ENCODE results near the gene ANKS3.
"Not testable (repeated sequence)": the region's sequence is repeated elsewhere in the genome, so short reads cannot be mapped to it uniquely, and the experiment has no call there.

The ANKS3 gene

DNA sequence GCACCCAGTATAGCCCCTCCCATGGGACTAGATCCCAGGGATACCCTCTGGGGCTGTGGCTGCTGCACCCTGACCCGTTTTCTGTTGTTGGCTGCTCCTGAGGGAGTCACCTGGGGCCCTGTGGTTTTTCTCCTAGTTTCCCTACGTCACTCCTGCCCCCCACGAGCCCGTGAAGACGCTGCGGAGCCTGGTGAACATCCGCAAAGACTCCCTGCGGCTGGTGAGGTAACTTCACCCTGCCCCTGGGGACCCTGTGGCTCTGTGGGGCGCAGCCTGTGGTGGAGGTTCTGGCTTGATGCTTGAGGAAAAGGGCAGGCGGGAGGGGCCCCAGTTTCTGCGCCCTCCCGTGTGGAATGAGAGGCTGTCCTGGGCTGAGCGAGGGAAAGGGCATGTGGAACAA lies 82.2 kb downstream of the ANKS3 start:
- DNase-seq (ENCODE audit: low read depth): no peak
- TF ChIP-seq, protein P1, sequence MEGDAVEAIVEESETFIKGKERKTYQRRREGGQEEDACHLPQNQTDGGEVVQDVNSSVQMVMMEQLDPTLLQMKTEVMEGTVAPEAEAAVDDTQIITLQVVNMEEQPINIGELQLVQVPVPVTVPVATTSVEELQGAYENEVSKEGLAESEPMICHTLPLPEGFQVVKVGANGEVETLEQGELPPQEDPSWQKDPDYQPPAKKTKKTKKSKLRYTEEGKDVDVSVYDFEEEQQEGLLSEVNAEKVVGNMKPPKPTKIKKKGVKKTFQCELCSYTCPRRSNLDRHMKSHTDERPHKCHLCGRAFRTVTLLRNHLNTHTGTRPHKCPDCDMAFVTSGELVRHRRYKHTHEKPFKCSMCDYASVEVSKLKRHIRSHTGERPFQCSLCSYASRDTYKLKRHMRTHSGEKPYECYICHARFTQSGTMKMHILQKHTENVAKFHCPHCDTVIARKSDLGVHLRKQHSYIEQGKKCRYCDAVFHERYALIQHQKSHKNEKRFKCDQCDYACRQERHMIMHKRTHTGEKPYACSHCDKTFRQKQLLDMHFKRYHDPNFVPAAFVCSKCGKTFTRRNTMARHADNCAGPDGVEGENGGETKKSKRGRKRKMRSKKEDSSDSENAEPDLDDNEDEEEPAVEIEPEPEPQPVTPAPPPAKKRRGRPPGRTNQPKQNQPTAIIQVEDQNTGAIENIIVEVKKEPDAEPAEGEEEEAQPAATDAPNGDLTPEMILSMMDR (conservative IDR thresholded peaks at IDR 0.05; ENCODE audit: low read depth, low read length): no peak
- H3K4me3 ChIP-seq (ENCODE audit: low read depth, low read length): no peak overlapping the region

- TF ChIP-seq, protein P1 (conservative IDR thresholded peaks at IDR 0.05; ENCODE audit: low read depth, low read length): peak; percentile 76
- peak; percentile 48 for DNase-seq (ENCODE audit: low read depth)
- H3K4me3 ChIP-seq (ENCODE audit: low read depth, low read length): not testable (repeated sequence)
Observed at GRCh38 chr16:4650443-4651074, 83.5 kb downstream of the ANKS3 start.

DNA sequence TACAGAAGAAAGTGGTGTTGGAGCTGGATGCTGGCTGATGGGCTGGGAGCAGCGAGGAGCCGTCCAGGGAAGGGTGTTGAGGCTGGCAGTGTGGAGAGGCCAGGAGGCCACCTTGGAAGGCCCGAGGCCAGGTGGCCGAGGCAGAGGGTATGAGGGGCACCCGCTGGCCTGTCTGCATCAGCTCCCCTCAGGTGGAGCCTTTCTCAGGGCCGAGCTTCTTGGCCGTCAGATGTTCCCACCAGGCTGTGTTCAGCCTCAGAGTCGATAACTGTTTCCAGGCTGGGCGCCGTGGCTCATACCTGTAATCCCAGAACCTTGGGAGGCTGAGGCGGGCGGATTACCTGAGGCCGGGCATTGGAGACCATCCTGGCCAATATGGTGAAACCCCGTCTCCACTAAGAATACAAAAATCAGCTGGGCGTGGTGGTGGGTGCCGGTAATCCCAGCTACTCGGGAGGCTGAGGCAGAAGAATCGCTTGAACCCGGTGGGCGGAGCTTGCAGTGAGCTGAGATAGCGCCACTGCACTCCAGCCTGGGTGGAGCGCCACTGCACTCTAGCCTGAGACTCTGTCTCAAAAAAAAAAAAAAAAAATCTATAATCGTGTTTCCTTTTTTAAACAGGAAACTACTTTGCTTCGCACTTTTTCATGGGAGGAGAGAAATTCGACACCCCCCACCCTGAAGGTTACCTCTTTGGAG lies 84.2 kb downstream of the ANKS3 start:
- no peak for DNase-seq (ENCODE audit: low read depth)
- TF ChIP-seq, protein P1 (conservative IDR thresholded peaks at IDR 0.05; ENCODE audit: low read depth, low read length): no peak
- no peak overlapping the region for H3K4me3 ChIP-seq (ENCODE audit: low read depth, low read length)

DNA sequence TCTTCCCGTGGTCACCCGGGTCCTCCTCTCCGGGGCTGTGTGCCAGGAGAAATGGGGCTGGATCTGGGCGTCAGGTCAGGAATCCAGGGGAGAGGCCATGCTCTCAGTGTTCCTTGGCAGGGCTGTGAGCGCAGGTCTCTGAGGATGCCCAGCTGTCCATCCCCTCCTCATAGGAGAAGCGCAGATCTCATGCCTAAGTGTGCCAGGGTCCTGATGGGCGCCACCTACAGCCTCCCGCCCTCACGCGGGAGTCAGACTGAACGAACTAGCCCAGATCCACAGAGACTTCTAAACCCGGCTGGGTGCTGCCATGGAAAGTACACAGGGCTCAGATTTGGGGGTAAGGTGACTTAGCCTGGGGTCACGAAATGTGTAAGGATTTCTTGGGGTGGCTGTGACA lies 85.2 kb downstream of the ANKS3 start:
- no peak for DNase-seq (ENCODE audit: low read depth)
- TF ChIP-seq, protein P1 (conservative IDR thresholded peaks at IDR 0.05; ENCODE audit: low read depth, low read length): no peak
- no peak overlapping the region for H3K4me3 ChIP-seq (ENCODE audit: low read depth, low read length)

- H3K4me3 ChIP-seq (ENCODE audit: low read depth, low read length): no peak overlapping the region
- TF ChIP-seq, protein P1 (conservative IDR thresholded peaks at IDR 0.05; ENCODE audit: low read depth, low read length): no peak
- no peak for DNase-seq (ENCODE audit: low read depth)
Observed at GRCh38 chr16:4647644-4647980, 86.5 kb downstream of the ANKS3 start.

- DNase-seq (ENCODE audit: low read depth): no peak
- H3K4me3 ChIP-seq (ENCODE audit: low read depth, low read length): no peak overlapping the region
- TF ChIP-seq, protein P1 (conservative IDR thresholded peaks at IDR 0.05; ENCODE audit: low read depth, low read length): no peak
Observed at GRCh38 chr16:4646773-4647643, 87.1 kb downstream of the ANKS3 start.
